NCI-H460 (cell line): Measurements from ENCODE around the gene SORBS2. TPM values are rescaled to one million over a fixed set of nuclear protein-coding genes. Genes with fewer than 3 reads are reported as not detected.

Source experiments
- DNase-seq: peaks from one replicate; pipeline ENCODE4 v3.0.0-alpha.2; 2016; ENCODE audit warnings: low read depth; ENCODE audit errors: extremely low read depth
- total RNA-seq: library from RNA; depleted of rRNA; stranded (reverse); fragments of >200 nt; shearing (Covaris generic); gene quantifications from 2 replicates; pipeline ENCODE4 v1.2.3, GENCODE V29; 2014

SORBS2 gene
- total RNA-seq, 1 experiment from 2014 or later = 23.8 TPM

- no peak for DNase-seq
These were observed 23.8 kb upstream of the SORBS2 start for GRCh38 chr4:185835814-185836213.

GRCh38 chr4:185835336-185835735 is 23.3 kb upstream of the SORBS2 start:
- no peak for DNase-seq

GRCh38 chr4:185834778-185835177 is 22.8 kb upstream of the SORBS2 start:
- no peak for DNase-seq

- DNase-seq = no peak
These were observed 22.1 kb upstream of the SORBS2 start for GRCh38 chr4:185834088-185834487.

- no peak for DNase-seq
These were observed 21.1 kb upstream of the SORBS2 start for GRCh38 chr4:185833055-185833598.

- DNase-seq = no peak
These were observed 19.3 kb upstream of the SORBS2 start for GRCh38 chr4:185831125-185831815.

- no peak for DNase-seq
These were observed 18.4 kb upstream of the SORBS2 start for GRCh38 chr4:185830263-185830994.

- no peak for DNase-seq
These were observed 14.4 kb upstream of the SORBS2 start for GRCh38 chr4:185826381-185826780.

- no peak for DNase-seq
These were observed 13.7 kb upstream of the SORBS2 start for GRCh38 chr4:185825737-185826136.

GRCh38 chr4:185822791-185823190 is 10.8 kb upstream of the SORBS2 start:
- DNase-seq = no peak

- no peak for DNase-seq
These were observed 9.0 kb upstream of the SORBS2 start for GRCh38 chr4:185821029-185821419.

GRCh38 chr4:185820146-185821028 is 8.4 kb upstream of the SORBS2 start:
- DNase-seq = no peak

- no peak for DNase-seq
These were observed 7.2 kb upstream of the SORBS2 start for GRCh38 chr4:185819144-185819543.

GRCh38 chr4:185817403-185817818 is 5.4 kb upstream of the SORBS2 start:
- no peak for DNase-seq

GRCh38 chr4:185813133-185813532 is 1.1 kb upstream of the SORBS2 start:
- DNase-seq = no peak

- no peak for DNase-seq
These were observed 1.1 kb downstream of the SORBS2 start for GRCh38 chr4:185810746-185811508.

GRCh38 chr4:185809533-185810071 is 2.4 kb downstream of the SORBS2 start:
- DNase-seq = no peak

GRCh38 chr4:185809121-185809520 is 2.9 kb downstream of the SORBS2 start:
- DNase-seq = no peak

- no peak for DNase-seq
These were observed 6.0 kb downstream of the SORBS2 start for GRCh38 chr4:185805979-185806378.

- no peak for DNase-seq
These were observed 6.7 kb downstream of the SORBS2 start for GRCh38 chr4:185805262-185805802.
